ENCODE data around the gene HK1. TPM values are rescaled to one million over a fixed set of nuclear protein-coding genes. Genes with fewer than 3 reads are reported as not detected.

The HK1 gene
- total and polyA plus RNA-seq, 2 of the 13 experiments (the other 11 are each of a cell fraction or from before 2014, with no cell fraction given) = 0.29 to 1.5 TPM

GRCh38 chr10:69451209-69451783 is 173.0 kb downstream of the HK1 start, which contains the start of gene TSPAN15:
TSS of gene TSPAN15 (plus strand) at chr10:69451465. CDS start at chr10:69451595, 130 bp downstream.
- Histone ChIP-seq H3K79me2 (ENCODE audit: insufficient read depth, low read length) (no peaks in the 10 kb centered on the region), H3K4me1 (ENCODE audit: insufficient read depth, low read length) (peaks cover 47% of the 10 kb centered on the region), H3K9me3 (ENCODE audit: low read length) (no peaks in the 10 kb centered on the region), H3K4me3 (replicated peaks in 1 of 3; ENCODE audit: insufficient read depth in 1 of 3, low read depth in 2 of 3, low read length in 3 of 3) (peak within 1 kb of the TSS; percentile 50 to 74 (median 58)), H3K27ac (ENCODE audit: extremely low read length, insufficient read depth, low read length) (no peak within 1 kb of the TSS), H3K4me2 (ENCODE audit: low read depth, low read length) (peak within 1 kb of the TSS; percentile 95), H4K20me1 (ENCODE audit: insufficient read depth, low read length) (no peaks in the 10 kb centered on the region), H3K36me3 (replicated peaks in 1 of 2; ENCODE audit: control insufficient read depth in 1 of 2, insufficient read depth in 2 of 2, low read length in 2 of 2) (no peaks in the 10 kb centered on the region), H3K27me3 (ENCODE audit: control insufficient read depth in 1 of 2, insufficient read depth in 2 of 2, low read length in 2 of 2) (peaks cover 0 to 3% of the 10 kb centered on the region in 2 experiments; a peak in 2 of 5 replicates), H2AFZ (ENCODE audit: low read length) (peak within 1 kb of the TSS; percentile 90), H3K9ac (ENCODE audit: insufficient read depth, low read depth, low read length) (peak within 1 kb of the TSS; percentile 40; the same call in 1 of the 2 replicates)
- ChIA-PET CTCF (ENCODE audit: low intra/inter-chr PET ratio, low total read pairs) (no interaction called here), POLR2A (no interaction called here)
- in situ Hi-C loops (cut with HindIII; ENCODE audit: extremely low pct_ligation_motif_present, low pct_unique_long_range_greater_than_20kb) (no loop called here), intact Hi-C loops (cut with micrococcal nuclease; ENCODE audit: unreplicated experiment) (no loop called here)
- peak; percentile 92 for ATAC-seq
- FAIRE-seq = no peak
- 2% methylated on average over 17 of the region's 45 CpGs for WGBS (ENCODE audit: low lambda C conversion rate)
- no TSS peak for BruUV-seq (replicated peaks)
- DNase-seq (ENCODE audit: low spot score) = peak; percentile 68
- TF ChIP-seq ATF5 (CRISPR knock-in tag; IDR thresholded peaks at IDR 0.05; ENCODE audit: low read depth) = no peak
- TF ChIP-seq ZNF546 (CRISPR knock-in tag; conservative IDR thresholded peaks at IDR 0.05) = no peak
- no peak for TF ChIP-seq ATRX (CRISPR knock-in tag; IDR thresholded peaks at IDR 0.05; ENCODE audit: borderline replicate concordance)
- no peak for TF ChIP-seq ZFP62 (CRISPR knock-in tag; IDR thresholded peaks at IDR 0.05)
- TF ChIP-seq ZBTB4 (CRISPR knock-in tag; IDR thresholded peaks at IDR 0.05; ENCODE audit: borderline replicate concordance) = no peak
- TF ChIP-seq SNAPC4 (CRISPR knock-in tag; IDR thresholded peaks at IDR 0.05) = no peak
- no peak for TF ChIP-seq JUND (CRISPR knock-in tag; IDR thresholded peaks at IDR 0.05)
- TF ChIP-seq, protein P1, sequence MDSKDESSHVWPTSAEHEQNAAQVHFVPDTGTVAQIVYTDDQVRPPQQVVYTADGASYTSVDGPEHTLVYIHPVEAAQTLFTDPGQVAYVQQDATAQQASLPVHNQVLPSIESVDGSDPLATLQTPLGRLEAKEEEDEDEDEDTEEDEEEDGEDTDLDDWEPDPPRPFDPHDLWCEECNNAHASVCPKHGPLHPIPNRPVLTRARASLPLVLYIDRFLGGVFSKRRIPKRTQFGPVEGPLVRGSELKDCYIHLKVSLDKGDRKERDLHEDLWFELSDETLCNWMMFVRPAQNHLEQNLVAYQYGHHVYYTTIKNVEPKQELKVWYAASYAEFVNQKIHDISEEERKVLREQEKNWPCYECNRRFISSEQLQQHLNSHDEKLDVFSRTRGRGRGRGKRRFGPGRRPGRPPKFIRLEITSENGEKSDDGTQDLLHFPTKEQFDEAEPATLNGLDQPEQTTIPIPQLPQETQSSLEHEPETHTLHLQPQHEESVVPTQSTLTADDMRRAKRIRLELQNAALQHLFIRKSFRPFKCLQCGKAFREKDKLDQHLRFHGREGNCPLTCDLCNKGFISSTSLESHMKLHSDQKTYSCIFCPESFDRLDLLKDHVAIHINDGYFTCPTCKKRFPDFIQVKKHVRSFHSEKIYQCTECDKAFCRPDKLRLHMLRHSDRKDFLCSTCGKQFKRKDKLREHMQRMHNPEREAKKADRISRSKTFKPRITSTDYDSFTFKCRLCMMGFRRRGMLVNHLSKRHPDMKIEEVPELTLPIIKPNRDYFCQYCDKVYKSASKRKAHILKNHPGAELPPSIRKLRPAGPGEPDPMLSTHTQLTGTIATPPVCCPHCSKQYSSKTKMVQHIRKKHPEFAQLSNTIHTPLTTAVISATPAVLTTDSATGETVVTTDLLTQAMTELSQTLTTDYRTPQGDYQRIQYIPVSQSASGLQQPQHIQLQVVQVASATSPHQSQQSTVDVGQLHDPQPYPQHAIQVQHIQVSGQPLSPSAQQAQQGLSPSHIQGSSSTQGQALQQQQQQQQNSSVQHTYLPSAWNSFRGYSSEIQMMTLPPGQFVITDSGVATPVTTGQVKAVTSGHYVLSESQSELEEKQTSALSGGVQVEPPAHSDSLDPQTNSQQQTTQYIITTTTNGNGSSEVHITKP (CRISPR knock-in tag; IDR thresholded peaks at IDR 0.05; ENCODE audit: low read depth) = peak; percentile 72; the same call in 1 of the 2 replicates
- peak; percentile 95 for TF ChIP-seq SP2 (CRISPR knock-in tag; IDR thresholded peaks at IDR 0.05)
- no peak for TF ChIP-seq DDIT3 (CRISPR knock-in tag; IDR thresholded peaks at IDR 0.05)

Measured in HepG2 (cell line).